PFSK-1 (cell line): Measurements from ENCODE around the gene LSAMP.

Source experiments
- FOXP2 ChIP-seq: optimal IDR thresholded peaks from 2 replicates; pipeline ENCODE3; 2011; ENCODE audit warnings: borderline replicate concordance, control low read depth, inconsistent platforms; ENCODE audit not compliant: insufficient read depth; ENCODE audit errors: extremely low read length, extremely low read depth
- POLR2AphosphoS5 ChIP-seq: IDR thresholded peaks from 2 replicates; pipeline ENCODE4 v1.6.1; 2012; ENCODE audit warnings: low read depth, mild to moderate bottlenecking, control low read depth, low read length, moderate library complexity
- REST ChIP-seq, 2 experiments: IDR thresholded peaks; 2 replicates each; pipeline versions ENCODE4 v1.6.1 to v1.8.0; 2011 to 2012; ENCODE audit warnings: low read depth in 2 of 2, low read length in 2 of 2, control low read depth in 1 of 2, inconsistent platforms in 1 of 2, mild to moderate bottlenecking in 1 of 2, moderate library complexity in 1 of 2; ENCODE audit not compliant: insufficient read depth in 1 of 2
- SIN3A ChIP-seq: IDR thresholded peaks from 2 replicates; pipeline ENCODE4 v1.6.1; 2012; ENCODE audit warnings: mild to moderate bottlenecking, low read length, moderate library complexity, borderline replicate concordance; ENCODE audit not compliant: insufficient read depth
- TAF1 ChIP-seq: IDR thresholded peaks from 2 replicates; pipeline ENCODE4 v1.6.1; 2012; ENCODE audit warnings: low read length, control low read depth, borderline replicate concordance; ENCODE audit not compliant: insufficient read depth

The LSAMP gene

GRCh38 chr3:116391296-116392201, 53.7 kb downstream of the LSAMP start:
- no peak for TF ChIP-seq FOXP2
- TF ChIP-seq TAF1, result no peak
- no peak for TF ChIP-seq SIN3A
- TF ChIP-seq POLR2AphosphoS5, result no peak
- TF ChIP-seq REST (IDR thresholded peaks at IDR 0.05; ENCODE audit: insufficient read depth in 1 of 2, low read depth in 2 of 2, low read length in 2 of 2), result no peak

GRCh38 chr3:116390318-116390717, 55.0 kb downstream of the LSAMP start:
- no peak for TF ChIP-seq FOXP2
- no peak for TF ChIP-seq REST (IDR thresholded peaks at IDR 0.05; ENCODE audit: insufficient read depth in 1 of 2, low read depth in 2 of 2, low read length in 2 of 2)
- TF ChIP-seq POLR2AphosphoS5, result no peak

- TF ChIP-seq POLR2AphosphoS5 (no peak), TAF1 (no peak), FOXP2 (no peak), SIN3A (no peak)
Measured at GRCh38 chr3:116388867-116389385, 56.4 kb downstream of the LSAMP start.

- TF ChIP-seq SIN3A (no peak), POLR2AphosphoS5 (no peak), TAF1 (no peak)
Measured at GRCh38 chr3:116386168-116386567, 59.1 kb downstream of the LSAMP start.

- TF ChIP-seq POLR2AphosphoS5 (no peak), TAF1 (no peak), SIN3A (no peak), FOXP2 (no peak), REST (IDR thresholded peaks at IDR 0.05; ENCODE audit: insufficient read depth in 1 of 2, low read depth in 2 of 2, low read length in 2 of 2) (no peak)
Measured at GRCh38 chr3:116384717-116385116, 60.6 kb downstream of the LSAMP start.

GRCh38 chr3:116378077-116378476, 67.2 kb downstream of the LSAMP start:
- TF ChIP-seq POLR2AphosphoS5 (no peak), REST (IDR thresholded peaks at IDR 0.05; ENCODE audit: insufficient read depth in 1 of 2, low read depth in 2 of 2, low read length in 2 of 2) (no peak), TAF1 (no peak), SIN3A (no peak)
